HG02885 (cell line): ENCODE data around the gene GFY.
"Not testable (repeated sequence)": the region's sequence is repeated elsewhere in the genome, so short reads cannot be mapped to it uniquely, and the experiment has no call there.

Experiments used
- ATAC-seq: cut with Tn5 transposase; IDR thresholded peaks from one replicate; pipeline ENCODE4 v1.9.1; 2021; ENCODE audit warnings: mild to moderate bottlenecking; ENCODE audit not compliant: unreplicated experiment, poor library complexity

GFY gene

GRCh38 chr19:49442354-49442753 lies 17.2 kb downstream of the GFY start:
- ATAC-seq: no peak

- peak; percentile 25 for ATAC-seq
Measured at GRCh38 chr19:49442771-49443365, 17.7 kb downstream of the GFY start.

- ATAC-seq: peak; percentile 84
Measured at GRCh38 chr19:49443366-49444099, 18.3 kb downstream of the GFY start.

- ATAC-seq: not testable (repeated sequence)
Measured at GRCh38 chr19:49444100-49444700, 19.0 kb downstream of the GFY start.

GRCh38 chr19:49445997-49446396 lies 20.8 kb downstream of the GFY start:
- no peak for ATAC-seq

- no peak for ATAC-seq
Measured at GRCh38 chr19:49447485-49448431, 22.6 kb downstream of the GFY start.

- ATAC-seq: no peak
Measured at GRCh38 chr19:49448432-49448786, 23.2 kb downstream of the GFY start.

- no peak for ATAC-seq
Measured at GRCh38 chr19:49450405-49450804, 25.2 kb downstream of the GFY start.

GRCh38 chr19:49451430-49452181 lies 26.4 kb downstream of the GFY start, which contains the start of gene PIH1D1:
TSS of gene PIH1D1 (minus strand) at chr19:49451814. CDS start at chr19:49451574, 240 bp downstream.
- peak; percentile 61 for ATAC-seq

- peak; percentile 81 for ATAC-seq
Measured at GRCh38 chr19:49453013-49453756, 28.0 kb downstream of the GFY start, which contains the start of gene ALDH16A1. TSS of gene ALDH16A1 (plus strand) at chr19:49453225. CDS start at chr19:49453332, 107 bp downstream.

GRCh38 chr19:49453757-49454240 lies 28.6 kb downstream of the GFY start:
- no peak for ATAC-seq

- no peak for ATAC-seq
Measured at GRCh38 chr19:49455773-49456172, 30.6 kb downstream of the GFY start.

GRCh38 chr19:49456326-49456725 lies 31.1 kb downstream of the GFY start:
- no peak for ATAC-seq

GRCh38 chr19:49458567-49458903 lies 33.3 kb downstream of the GFY start:
- ATAC-seq: no peak

GRCh38 chr19:49459388-49459787 lies 34.2 kb downstream of the GFY start:
- ATAC-seq: no peak

- not testable (repeated sequence) for ATAC-seq
Measured at GRCh38 chr19:49461130-49461529, 35.9 kb downstream of the GFY start.

GRCh38 chr19:49461656-49462055 lies 36.5 kb downstream of the GFY start:
- no peak for ATAC-seq

GRCh38 chr19:49462492-49462891 lies 37.3 kb downstream of the GFY start:
- ATAC-seq: no peak
